ENCODE data around the gene LRRC8E. TPM values are rescaled to one million over a fixed set of nuclear protein-coding genes. Genes with fewer than 3 reads are reported as not detected.
"Not testable (repeated sequence)": the region's sequence is repeated elsewhere in the genome, so short reads cannot be mapped to it uniquely, and the experiment has no call there.

Gene LRRC8E
- total RNA-seq, 1 donor from 2014 or later: not detected

GRCh38 chr19:7893362-7894101 lies 5.2 kb downstream of the LRRC8E start:
- intact Hi-C loops (cut with micrococcal nuclease); H3K27me3 Mint-ChIP-seq (ENCODE audit: low read depth); DNase-seq (ENCODE audit: low spot score); H3K27ac Mint-ChIP-seq; H3K9me3 Mint-ChIP-seq; H3K4me1 Mint-ChIP-seq (ENCODE audit: low read depth); H3K36me3 Mint-ChIP-seq (ENCODE audit: low read depth); H3K4me3 Mint-ChIP-seq (ENCODE audit: low read depth): not testable (repeated sequence)

- DNase-seq (ENCODE audit: low spot score): no peak
- Mint-ChIP-seq H3K27ac (no peak overlapping the region), H3K4me1 (ENCODE audit: low read depth) (peaks cover 3% of the 10 kb centered on the region), H3K9me3 (no peaks in the 10 kb centered on the region), H3K27me3 (ENCODE audit: low read depth) (peaks cover 4% of the 10 kb centered on the region), H3K4me3 (ENCODE audit: low read depth) (no peak overlapping the region), H3K36me3 (ENCODE audit: low read depth) (no peaks in the 10 kb centered on the region)
- intact Hi-C loops (cut with micrococcal nuclease): no loop called here
Measured at GRCh38 chr19:7894612-7895309, 6.5 kb downstream of the LRRC8E start.

GRCh38 chr19:7895565-7895964 lies 7.3 kb downstream of the LRRC8E start:
- Mint-ChIP-seq H3K27ac (no peak overlapping the region), H3K4me3 (ENCODE audit: low read depth) (no peak overlapping the region), H3K36me3 (ENCODE audit: low read depth) (no peaks in the 10 kb centered on the region), H3K27me3 (ENCODE audit: low read depth) (no peaks in the 10 kb centered on the region), H3K9me3 (no peaks in the 10 kb centered on the region), H3K4me1 (ENCODE audit: low read depth) (peaks cover 3% of the 10 kb centered on the region)
- no peak for DNase-seq (ENCODE audit: low spot score)
- intact Hi-C loops (cut with micrococcal nuclease): no loop called here

GRCh38 chr19:7897292-7897691 lies 9.0 kb downstream of the LRRC8E start:
- Mint-ChIP-seq H3K27me3 (ENCODE audit: low read depth) (no peaks in the 10 kb centered on the region), H3K36me3 (ENCODE audit: low read depth) (no peaks in the 10 kb centered on the region), H3K4me1 (ENCODE audit: low read depth) (peaks cover 3% of the 10 kb centered on the region), H3K9me3 (no peaks in the 10 kb centered on the region), H3K27ac (no peak overlapping the region), H3K4me3 (ENCODE audit: low read depth) (no peak overlapping the region)
- DNase-seq (ENCODE audit: low spot score): no peak
- intact Hi-C loops (cut with micrococcal nuclease): no loop called here

- intact Hi-C loops (cut with micrococcal nuclease): no loop called here
- Mint-ChIP-seq H3K4me1 (ENCODE audit: low read depth) (peaks cover 13% of the 10 kb centered on the region), H3K27me3 (ENCODE audit: low read depth) (no peaks in the 10 kb centered on the region), H3K36me3 (ENCODE audit: low read depth) (no peaks in the 10 kb centered on the region), H3K27ac (no peak overlapping the region), H3K9me3 (no peaks in the 10 kb centered on the region), H3K4me3 (ENCODE audit: low read depth) (no peak overlapping the region)
- no peak for DNase-seq (ENCODE audit: low spot score)
Measured at GRCh38 chr19:7898967-7899366, 10.7 kb downstream of the LRRC8E start.

- intact Hi-C loops (cut with micrococcal nuclease): no loop called here
- H3K36me3 Mint-ChIP-seq (ENCODE audit: low read depth): peaks cover 3% of the 10 kb centered on the region
Measured at GRCh38 chr19:7899751-7900378, 11.6 kb downstream of the LRRC8E start.

GRCh38 chr19:7900401-7900870 lies 12.1 kb downstream of the LRRC8E start:
- intact Hi-C loops (cut with micrococcal nuclease): no loop called here
- no peak for DNase-seq (ENCODE audit: low spot score)
- no peaks in the 10 kb centered on the region for H3K9me3 Mint-ChIP-seq
- H3K27ac Mint-ChIP-seq: no peak overlapping the region
- H3K4me1 Mint-ChIP-seq (ENCODE audit: low read depth): peaks cover 19% of the 10 kb centered on the region
- H3K27me3 Mint-ChIP-seq (ENCODE audit: low read depth): no peaks in the 10 kb centered on the region
- H3K36me3 Mint-ChIP-seq (ENCODE audit: low read depth): peaks cover 7% of the 10 kb centered on the region
- no peak overlapping the region for H3K4me3 Mint-ChIP-seq (ENCODE audit: low read depth)

More at GRCh38 chr19:7899751-7900378, 11.6 kb downstream of the LRRC8E start:
- no peaks in the 10 kb centered on the region for H3K9me3 Mint-ChIP-seq
- H3K4me1 Mint-ChIP-seq (ENCODE audit: low read depth): peaks cover 15% of the 10 kb centered on the region
- no peak overlapping the region for H3K27ac Mint-ChIP-seq
- H3K4me3 Mint-ChIP-seq (ENCODE audit: low read depth): no peak overlapping the region
- H3K27me3 Mint-ChIP-seq (ENCODE audit: low read depth): no peaks in the 10 kb centered on the region
- no peak for DNase-seq (ENCODE audit: low spot score)

GRCh38 chr19:7900931-7901330 lies 12.6 kb downstream of the LRRC8E start:
- peaks cover 12% of the 10 kb centered on the region for H3K36me3 Mint-ChIP-seq (ENCODE audit: low read depth)
- intact Hi-C loops (cut with micrococcal nuclease): no loop called here
- DNase-seq (ENCODE audit: low spot score): no peak
- no peak overlapping the region for H3K4me3 Mint-ChIP-seq (ENCODE audit: low read depth)
- no peaks in the 10 kb centered on the region for H3K27me3 Mint-ChIP-seq (ENCODE audit: low read depth)
- no peaks in the 10 kb centered on the region for H3K9me3 Mint-ChIP-seq
- no peak overlapping the region for H3K27ac Mint-ChIP-seq
- H3K4me1 Mint-ChIP-seq (ENCODE audit: low read depth): peaks cover 22% of the 10 kb centered on the region

GRCh38 chr19:7901337-7901736 lies 13.0 kb downstream of the LRRC8E start:
- Mint-ChIP-seq H3K27me3 (ENCODE audit: low read depth) (no peaks in the 10 kb centered on the region), H3K36me3 (ENCODE audit: low read depth) (peaks cover 15% of the 10 kb centered on the region), H3K27ac (no peak overlapping the region), H3K4me1 (ENCODE audit: low read depth) (peaks cover 22% of the 10 kb centered on the region), H3K4me3 (ENCODE audit: low read depth) (no peak overlapping the region), H3K9me3 (no peaks in the 10 kb centered on the region)
- intact Hi-C loops (cut with micrococcal nuclease): no loop called here
- DNase-seq (ENCODE audit: low spot score): no peak

- intact Hi-C loops (cut with micrococcal nuclease): loop anchor here (1.0 kb wide), 1 partner anchor 17 kb away; the partner anchor contains the start of gene SNAPC2
Measured at GRCh38 chr19:7902796-7903243, 14.5 kb downstream of the LRRC8E start.

GRCh38 chr19:7903244-7904073 lies 15.1 kb downstream of the LRRC8E start, which contains the start of gene MAP2K7:
MAP2K7 (plus strand) TSS chr19:7903877; CDS start chr19:7903945, 68 bp downstream.
- Mint-ChIP-seq H3K4me1 (ENCODE audit: low read depth) (peaks cover 22% of the 10 kb centered on the region), H3K9me3 (no peaks in the 10 kb centered on the region), H3K4me3 (ENCODE audit: low read depth) (peak within 1 kb of the TSS; percentile 88), H3K27me3 (ENCODE audit: low read depth) (no peaks in the 10 kb centered on the region), H3K36me3 (ENCODE audit: low read depth) (peaks cover 15% of the 10 kb centered on the region), H3K27ac (peak within 1 kb of the TSS; percentile 91)
- peak; percentile 100 for DNase-seq (ENCODE audit: low spot score)
- intact Hi-C loops (cut with micrococcal nuclease): loop anchor here (1.0 kb wide), 1 partner anchor 17 kb away; the partner anchor contains the start of gene SNAPC2

More at GRCh38 chr19:7902796-7903243, 14.5 kb downstream of the LRRC8E start:
- H3K4me1 Mint-ChIP-seq (ENCODE audit: low read depth): peaks cover 22% of the 10 kb centered on the region
- no peaks in the 10 kb centered on the region for H3K9me3 Mint-ChIP-seq
- peak overlapping the region; percentile 88 for H3K4me3 Mint-ChIP-seq (ENCODE audit: low read depth)
- H3K36me3 Mint-ChIP-seq (ENCODE audit: low read depth): peaks cover 15% of the 10 kb centered on the region
- DNase-seq (ENCODE audit: low spot score): no peak
- H3K27me3 Mint-ChIP-seq (ENCODE audit: low read depth): no peaks in the 10 kb centered on the region
- peak overlapping the region; percentile 85 for H3K27ac Mint-ChIP-seq
